IPS-20b (cell line): Measurements from ENCODE around the gene SRI.

Experiments used
- H3K27ac ChIP-seq: one replicate; pipeline ENCODE4 v1.5.1; 2013; ENCODE audit warnings: low read length
- H3K27me3 ChIP-seq: 2 replicates; pipeline ENCODE4 v1.6.1; 2013; ENCODE audit warnings: mild to moderate bottlenecking, low read length, inconsistent platforms; ENCODE audit not compliant: insufficient read depth
- H3K36me3 ChIP-seq: 2 replicates; pipeline ENCODE4 v1.6.1; 2013; ENCODE audit warnings: low read depth, mild to moderate bottlenecking, inconsistent platforms, low read length, moderate library complexity; ENCODE audit not compliant: insufficient read depth
- H3K4me1 ChIP-seq: 2 replicates; pipeline ENCODE4 v1.6.1; 2013; ENCODE audit warnings: mild to moderate bottlenecking, control low read depth, inconsistent platforms, low read length, moderate library complexity; ENCODE audit not compliant: insufficient read depth
- H3K4me3 ChIP-seq: 2 replicates; pipeline ENCODE4 v1.5.1; 2013; ENCODE audit warnings: mild to moderate bottlenecking, low read length, inconsistent platforms
- H3K9ac ChIP-seq: 2 replicates; pipeline ENCODE4 v1.6.1; 2013; ENCODE audit warnings: low read depth, mild to moderate bottlenecking, inconsistent platforms, low read length, moderate library complexity
- H3K9me3 ChIP-seq: 2 replicates; pipeline ENCODE4 v1.6.1; 2013; ENCODE audit warnings: mild to moderate bottlenecking, low read depth, low read length, inconsistent platforms; ENCODE audit not compliant: insufficient read depth

Gene SRI

DNA sequence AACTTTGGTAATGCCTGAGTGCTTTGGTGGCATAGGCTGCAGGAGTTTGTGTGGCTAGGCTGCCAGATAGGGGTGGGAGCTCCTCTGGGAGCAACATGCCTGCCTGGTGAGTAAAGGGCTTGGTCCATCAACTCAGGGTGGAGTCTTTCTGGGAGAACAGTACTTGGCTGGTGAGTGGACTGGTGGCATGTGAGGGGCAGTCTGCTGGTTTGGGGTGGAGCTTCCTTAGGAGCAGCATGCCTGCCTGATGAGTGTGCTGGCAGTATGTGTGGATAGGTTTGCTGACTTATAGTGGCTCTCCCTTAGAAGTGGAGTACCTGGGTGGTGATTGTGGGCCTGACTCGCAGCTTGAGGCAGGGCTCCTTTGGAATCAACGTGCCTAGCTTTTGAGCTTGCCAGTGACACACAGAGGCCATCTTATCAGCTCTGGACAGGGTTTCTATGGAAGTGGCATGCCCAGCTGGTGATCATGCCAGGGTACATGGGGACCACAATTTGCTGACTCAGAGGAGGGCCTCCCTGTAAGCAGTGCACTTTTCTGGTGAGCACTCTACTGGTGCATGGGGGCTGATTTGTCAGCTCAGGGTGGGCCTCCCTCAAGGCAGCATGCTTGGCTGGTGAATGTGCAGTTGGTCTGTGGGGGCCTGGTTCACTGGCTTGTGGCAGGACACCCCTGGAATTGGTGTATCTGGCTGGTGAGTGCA lies 35.0 kb upstream of the SRI start:
- Histone ChIP-seq H3K36me3 (no peaks in the 10 kb centered on the region), H3K27me3 (no peaks in the 10 kb centered on the region), H3K27ac (no peak overlapping the region), H3K4me3 (no peak overlapping the region), H3K9ac (no peak overlapping the region), H3K4me1 (no peaks in the 10 kb centered on the region), H3K9me3 (peaks cover 7% of the 10 kb centered on the region; the same call in 1 of the 2 replicates)

DNA sequence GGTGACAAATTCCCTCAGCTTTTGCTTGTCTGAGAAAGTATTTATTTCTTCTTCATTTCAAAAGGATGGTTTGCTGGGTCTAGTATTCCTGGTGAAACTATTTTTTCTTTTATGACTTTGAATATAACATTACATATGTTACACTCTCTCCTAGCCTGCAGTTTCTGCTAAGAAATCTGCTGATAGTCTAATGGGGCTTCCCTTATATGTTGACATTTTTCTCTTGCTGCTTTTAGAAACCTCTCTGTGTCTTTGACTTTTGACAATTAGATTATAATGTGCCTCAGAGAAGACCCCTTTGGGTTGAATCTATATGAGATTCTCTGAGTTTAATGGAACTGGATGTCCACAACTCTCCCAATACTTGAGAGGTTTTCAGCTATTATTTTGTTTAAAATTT lies 33.8 kb upstream of the SRI start:
- H3K36me3 ChIP-seq: no peaks in the 10 kb centered on the region
- no peak overlapping the region for H3K27ac ChIP-seq
- no peaks in the 10 kb centered on the region for H3K27me3 ChIP-seq
- H3K4me1 ChIP-seq: no peaks in the 10 kb centered on the region
- no peak overlapping the region for H3K4me3 ChIP-seq
- H3K9me3 ChIP-seq: peaks cover 7% of the 10 kb centered on the region; the same call in 1 of the 2 replicates
- no peak overlapping the region for H3K9ac ChIP-seq

DNA sequence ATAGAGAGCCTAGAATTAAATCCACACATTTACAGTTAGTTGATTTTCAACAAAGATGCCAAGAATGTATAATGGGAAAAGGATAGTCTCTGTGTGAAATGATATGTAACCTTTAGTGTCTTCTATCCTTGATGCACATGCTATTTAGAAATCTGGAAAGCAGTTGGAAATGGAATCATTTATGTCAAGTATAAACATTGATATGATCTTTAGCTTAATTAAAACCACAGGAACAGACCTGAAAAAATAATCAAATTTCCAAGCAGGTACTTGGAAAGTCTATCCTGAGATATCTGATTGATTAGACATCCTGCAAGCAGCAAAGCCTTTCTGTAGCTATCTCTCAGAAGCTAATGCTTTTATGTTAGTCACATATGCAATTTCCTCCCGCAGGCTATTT lies 24.4 kb upstream of the SRI start:
- Histone ChIP-seq H3K4me1 (no peaks in the 10 kb centered on the region), H3K36me3 (no peaks in the 10 kb centered on the region), H3K27me3 (no peaks in the 10 kb centered on the region), H3K9me3 (no peaks in the 10 kb centered on the region), H3K4me3 (no peak overlapping the region), H3K9ac (no peak overlapping the region), H3K27ac (no peak overlapping the region)

DNA sequence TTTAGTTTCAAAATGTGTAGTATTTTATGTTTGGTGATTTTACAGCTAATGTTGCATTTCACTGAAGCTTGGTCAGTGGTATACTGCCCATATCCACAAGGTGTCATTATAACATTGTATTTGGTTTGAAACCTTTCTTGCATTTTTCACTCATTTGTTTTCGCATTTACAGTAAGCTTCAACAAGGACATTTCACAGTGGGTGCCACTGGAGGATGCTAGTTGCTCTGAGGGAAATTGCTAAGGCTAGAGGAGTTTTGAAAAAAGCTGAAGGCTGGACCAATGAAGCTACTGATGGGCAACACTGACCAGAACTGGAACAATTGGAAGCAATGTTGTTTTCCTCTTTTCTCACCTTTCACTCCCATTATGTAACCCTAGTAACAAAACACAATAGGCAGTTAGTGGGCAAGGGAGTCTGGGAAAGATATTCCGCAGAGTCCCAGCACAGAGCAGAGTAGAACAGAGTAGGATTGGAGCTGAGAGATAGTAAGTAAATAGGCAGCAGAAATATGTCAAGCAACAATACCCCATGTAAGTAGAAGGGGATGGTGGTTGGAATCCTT lies 23.6 kb upstream of the SRI start:
- Histone ChIP-seq H3K36me3 (no peaks in the 10 kb centered on the region), H3K27ac (no peak overlapping the region), H3K27me3 (no peaks in the 10 kb centered on the region), H3K9me3 (no peaks in the 10 kb centered on the region), H3K4me1 (no peaks in the 10 kb centered on the region), H3K9ac (no peak overlapping the region), H3K4me3 (no peak overlapping the region)

DNA sequence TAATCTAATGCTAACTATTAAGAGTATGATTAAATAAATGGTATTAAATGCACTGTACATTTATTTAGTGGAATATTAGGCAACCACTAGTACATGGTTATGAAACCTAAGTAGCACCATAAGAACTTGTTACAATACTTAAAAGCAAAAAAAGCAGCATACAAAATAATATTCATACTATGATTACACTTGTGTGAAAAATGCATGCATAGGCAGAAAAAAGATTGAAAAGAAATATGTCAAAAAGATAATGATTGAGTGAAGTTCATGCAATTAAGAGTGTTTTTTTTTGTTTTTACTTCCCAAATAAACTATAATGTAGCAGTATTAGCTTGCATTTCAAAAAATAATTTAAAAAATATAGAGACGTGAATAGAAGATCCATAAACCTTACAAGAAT lies 20.0 kb upstream of the SRI start:
- H3K4me3 ChIP-seq: no peak overlapping the region
- H3K36me3 ChIP-seq: no peaks in the 10 kb centered on the region
- no peaks in the 10 kb centered on the region for H3K9me3 ChIP-seq
- no peak overlapping the region for H3K9ac ChIP-seq
- H3K27me3 ChIP-seq: no peaks in the 10 kb centered on the region
- no peaks in the 10 kb centered on the region for H3K4me1 ChIP-seq
- H3K27ac ChIP-seq: no peak overlapping the region

DNA sequence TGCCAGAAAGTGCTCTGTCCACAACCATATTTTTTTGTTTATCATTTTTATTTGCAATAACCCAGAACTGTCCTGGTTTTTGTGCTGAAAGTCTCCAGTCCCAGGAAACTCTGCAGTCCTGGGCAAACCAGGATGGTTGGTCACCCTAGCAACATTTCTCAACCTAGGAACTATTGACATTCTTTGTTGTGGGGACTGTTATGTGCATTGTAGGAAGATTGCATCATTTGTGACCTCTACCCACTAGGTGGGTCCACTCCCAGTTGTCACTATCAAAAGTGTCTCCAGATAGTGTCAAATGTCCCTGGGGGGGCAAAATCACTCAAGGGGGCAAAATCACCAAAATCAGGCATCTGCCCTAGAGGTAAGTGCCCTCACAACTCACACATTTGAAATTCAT lies 14.0 kb upstream of the SRI start:
- Histone ChIP-seq H3K9me3 (no peaks in the 10 kb centered on the region), H3K27ac (no peak overlapping the region), H3K9ac (no peak overlapping the region), H3K4me1 (no peaks in the 10 kb centered on the region), H3K4me3 (no peak overlapping the region), H3K36me3 (no peaks in the 10 kb centered on the region), H3K27me3 (no peaks in the 10 kb centered on the region)

DNA sequence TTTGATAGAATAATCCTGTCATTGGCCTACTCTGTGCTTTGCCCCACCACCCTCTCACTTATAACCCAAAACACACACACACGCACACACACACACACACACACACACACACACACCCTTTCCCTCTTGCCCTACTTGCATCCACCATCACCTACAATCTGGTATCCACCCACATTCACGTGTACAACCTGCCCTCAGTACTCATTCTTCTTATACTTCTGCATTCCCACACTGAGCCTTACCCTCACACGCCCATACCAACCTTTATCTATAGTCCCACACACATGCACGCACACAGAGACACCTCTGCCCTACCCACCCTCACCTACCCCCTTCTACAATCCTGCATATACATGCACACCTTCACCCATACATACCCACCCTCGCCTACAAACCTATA lies 10.8 kb upstream of the SRI start:
- Histone ChIP-seq H3K9ac (no peak overlapping the region), H3K27ac (no peak overlapping the region), H3K36me3 (no peaks in the 10 kb centered on the region), H3K9me3 (no peaks in the 10 kb centered on the region), H3K4me1 (no peaks in the 10 kb centered on the region), H3K27me3 (no peaks in the 10 kb centered on the region), H3K4me3 (no peak overlapping the region)

DNA sequence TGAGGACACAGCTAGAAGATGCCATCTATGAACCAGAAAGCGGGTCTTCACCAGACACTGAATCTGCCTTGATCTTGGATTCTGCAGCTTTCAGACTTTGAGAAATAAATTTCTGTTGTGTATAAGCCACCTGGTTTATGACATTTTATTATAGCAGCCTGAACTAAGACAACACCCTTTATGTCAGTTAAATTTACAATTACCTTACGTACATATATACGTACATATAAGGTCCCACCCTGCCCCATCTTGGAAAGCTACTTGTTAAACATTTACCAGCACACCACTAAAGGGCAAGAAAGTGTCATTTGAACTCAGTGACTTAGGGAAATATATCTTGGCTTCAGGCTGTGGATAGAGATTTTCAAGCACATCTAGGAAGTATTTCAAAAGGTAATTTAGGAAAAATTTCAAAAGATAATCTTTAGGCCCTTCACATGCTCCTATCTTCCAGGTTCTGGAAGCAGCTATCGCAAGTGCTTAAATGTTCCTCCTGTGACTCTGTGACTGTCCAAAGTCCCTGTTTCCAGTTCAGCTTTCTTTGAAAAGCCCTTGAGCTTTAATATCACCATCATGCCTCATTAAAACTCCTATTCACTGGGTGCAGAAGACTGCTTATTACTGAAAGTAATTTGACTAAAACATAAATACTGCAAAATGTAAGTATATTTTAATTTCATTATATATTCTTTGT lies 9.6 kb upstream of the SRI start:
- no peaks in the 10 kb centered on the region for H3K4me1 ChIP-seq
- H3K27ac ChIP-seq: no peak overlapping the region
- no peaks in the 10 kb centered on the region for H3K36me3 ChIP-seq
- no peaks in the 10 kb centered on the region for H3K27me3 ChIP-seq
- no peaks in the 10 kb centered on the region for H3K9me3 ChIP-seq
- no peak overlapping the region for H3K9ac ChIP-seq
- H3K4me3 ChIP-seq: no peak overlapping the region

DNA sequence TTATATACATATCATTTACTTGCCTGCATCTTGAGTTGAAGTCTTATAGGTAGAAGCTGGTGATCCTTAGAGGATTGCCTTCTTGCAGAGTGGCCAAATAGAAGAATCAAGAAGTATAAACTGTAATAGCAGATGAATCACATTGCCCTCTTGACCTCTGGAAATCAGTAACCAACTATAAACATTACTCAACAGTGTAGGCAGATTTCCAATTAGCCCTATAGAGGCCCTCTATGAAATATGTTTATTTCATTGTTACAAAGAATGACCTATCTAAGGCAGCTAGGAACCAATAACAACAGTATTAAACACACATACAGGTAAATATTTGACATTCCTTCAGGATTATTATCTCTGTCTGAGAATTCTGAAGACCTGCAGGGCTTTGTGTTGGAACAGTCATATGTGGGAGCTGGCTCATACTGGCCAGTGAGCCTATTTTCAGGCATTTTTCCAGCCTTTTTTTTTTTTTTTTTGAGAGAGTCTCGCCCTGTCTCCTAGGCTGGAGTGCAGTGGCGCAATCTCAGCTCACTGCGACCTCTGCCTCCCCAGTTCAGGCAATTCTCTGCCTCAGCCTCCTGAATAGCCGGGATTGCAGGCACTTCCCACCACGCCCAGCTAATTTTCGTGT lies 7.2 kb upstream of the SRI start:
- Histone ChIP-seq H3K4me3 (no peak overlapping the region), H3K9ac (no peak overlapping the region), H3K36me3 (no peaks in the 10 kb centered on the region), H3K27ac (no peak overlapping the region), H3K9me3 (no peaks in the 10 kb centered on the region), H3K4me1 (no peaks in the 10 kb centered on the region), H3K27me3 (no peaks in the 10 kb centered on the region)

DNA sequence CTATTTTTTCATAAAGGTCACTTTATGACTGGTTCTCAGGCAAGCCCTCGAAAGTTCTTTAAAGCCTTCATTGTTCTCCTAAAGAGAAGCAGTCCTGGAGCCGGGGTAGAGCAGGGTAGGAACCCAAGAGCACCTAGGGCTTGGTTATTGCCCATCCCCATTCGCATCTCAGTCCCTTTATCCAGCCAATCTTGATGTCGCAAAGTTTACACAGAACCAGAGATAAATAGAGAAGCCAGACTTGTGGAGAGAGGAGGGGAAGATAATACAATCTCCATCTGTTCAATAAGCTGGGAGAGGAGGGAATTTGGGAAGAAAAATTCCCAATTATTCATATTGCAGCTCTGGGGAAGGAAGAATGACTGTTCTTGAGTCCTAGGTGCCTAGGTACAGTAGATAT lies 6.4 kb upstream of the SRI start:
- no peak overlapping the region for H3K27ac ChIP-seq
- H3K9ac ChIP-seq: no peak overlapping the region
- H3K27me3 ChIP-seq: no peaks in the 10 kb centered on the region
- H3K9me3 ChIP-seq: no peaks in the 10 kb centered on the region
- no peaks in the 10 kb centered on the region for H3K4me1 ChIP-seq
- H3K4me3 ChIP-seq: no peak overlapping the region
- no peaks in the 10 kb centered on the region for H3K36me3 ChIP-seq

DNA sequence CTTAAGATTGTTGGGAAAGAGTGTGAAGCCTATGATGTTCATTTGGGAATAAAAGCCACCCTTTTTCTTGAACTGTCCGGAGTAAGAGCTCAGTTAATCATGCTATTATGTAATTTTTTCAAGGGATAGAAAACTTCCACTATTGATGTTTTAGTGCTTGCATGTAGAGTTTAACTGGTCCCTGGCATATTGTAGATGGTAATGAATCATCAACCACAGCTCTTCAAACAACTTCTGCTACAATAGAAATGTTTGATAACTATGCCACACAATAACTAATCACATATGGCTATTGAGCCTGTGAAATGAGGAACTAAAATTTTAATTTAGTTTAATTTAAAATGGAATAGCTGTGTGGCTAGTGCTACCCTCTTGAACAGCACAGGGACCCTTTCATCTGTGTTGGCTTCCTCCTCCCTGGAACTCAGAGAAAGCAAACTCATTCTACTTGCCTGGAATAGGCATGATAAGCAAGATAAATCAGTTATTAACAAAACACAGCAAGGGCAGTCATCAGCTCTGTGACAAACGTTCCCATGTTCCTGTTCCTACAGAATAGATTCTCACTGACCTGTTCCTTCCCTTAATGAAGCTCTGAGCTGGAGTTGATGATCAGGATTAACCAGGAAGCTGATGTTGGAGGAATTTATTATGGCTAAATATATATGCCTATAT lies 4.9 kb upstream of the SRI start:
- H3K36me3 ChIP-seq: no peaks in the 10 kb centered on the region
- H3K27me3 ChIP-seq: no peaks in the 10 kb centered on the region
- peaks cover 6% of the 10 kb centered on the region; the same call in 1 of the 2 replicates for H3K4me1 ChIP-seq
- no peak overlapping the region for H3K9ac ChIP-seq
- H3K4me3 ChIP-seq: no peak overlapping the region
- H3K9me3 ChIP-seq: no peaks in the 10 kb centered on the region
- H3K27ac ChIP-seq: no peak overlapping the region
